Prostate gland (tissue), 2 donors: ENCODE data around the gene DMAP1.

Source experiments
- POLR2A ChIP-seq: fragments of 450-650 bp; IDR thresholded peaks from one replicate; pipeline ENCODE4 v1.6.1; 2016; ENCODE audit warnings: antibody characterized with exemption, mild to moderate bottlenecking
- POLR2AphosphoS5 ChIP-seq: sonication (generic); formaldehyde crosslinking; IDR thresholded peaks from one replicate; pipeline ENCODE4 v1.6.1; 2017; ENCODE audit warnings: antibody characterized with exemption
- TF ChIP-seq, protein P1 (sequence below), 4 experiments: fragments of 200-600 bp in 2 of 4; fragments of 450-650 bp in 2 of 4; sonication (generic) in 2 of 4; IDR thresholded peaks; 1 replicate in 3 of 4; 2 replicates in 1 of 4; pipeline ENCODE4 v1.5.1; 2016 to 2019; ENCODE audit warnings: antibody characterized with exemption in 4 of 4, mild to moderate bottlenecking in 2 of 4, moderate library complexity in 2 of 4

DNA sequence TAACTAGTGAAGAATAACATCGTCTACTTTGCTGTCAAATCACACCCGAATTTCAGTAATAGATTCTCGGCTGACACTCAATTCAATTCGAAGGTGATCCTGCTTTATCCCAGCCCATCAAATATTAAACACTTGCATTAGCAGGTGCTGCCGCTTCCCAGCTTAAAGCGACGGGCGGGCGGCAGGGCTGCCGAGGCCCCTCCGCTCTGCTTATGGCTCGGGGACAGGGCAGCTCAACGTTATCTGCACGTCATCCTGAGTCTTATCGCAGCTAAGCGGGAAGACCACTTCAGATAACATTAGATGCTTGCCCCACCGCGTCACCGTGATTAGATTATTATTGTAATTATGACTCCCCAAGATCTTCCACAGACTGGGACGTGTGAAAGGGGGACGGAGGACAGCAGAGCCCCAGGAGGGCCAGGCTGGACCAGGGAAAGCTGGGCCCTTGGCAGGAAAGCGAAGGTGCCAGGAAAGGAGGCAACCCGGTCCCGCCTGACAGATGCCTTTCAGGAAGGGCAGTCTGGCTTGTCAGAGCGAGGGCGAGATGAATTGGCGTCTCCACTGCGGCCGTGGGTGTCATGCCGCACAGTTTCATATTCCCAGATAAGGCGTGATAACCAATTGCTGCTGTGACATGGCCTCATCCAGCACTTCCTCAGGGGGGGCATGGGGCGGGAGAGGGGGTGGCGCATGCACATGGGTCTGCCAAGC is 37.0 kb downstream of the DMAP1 start:
- TF ChIP-seq, protein P1, sequence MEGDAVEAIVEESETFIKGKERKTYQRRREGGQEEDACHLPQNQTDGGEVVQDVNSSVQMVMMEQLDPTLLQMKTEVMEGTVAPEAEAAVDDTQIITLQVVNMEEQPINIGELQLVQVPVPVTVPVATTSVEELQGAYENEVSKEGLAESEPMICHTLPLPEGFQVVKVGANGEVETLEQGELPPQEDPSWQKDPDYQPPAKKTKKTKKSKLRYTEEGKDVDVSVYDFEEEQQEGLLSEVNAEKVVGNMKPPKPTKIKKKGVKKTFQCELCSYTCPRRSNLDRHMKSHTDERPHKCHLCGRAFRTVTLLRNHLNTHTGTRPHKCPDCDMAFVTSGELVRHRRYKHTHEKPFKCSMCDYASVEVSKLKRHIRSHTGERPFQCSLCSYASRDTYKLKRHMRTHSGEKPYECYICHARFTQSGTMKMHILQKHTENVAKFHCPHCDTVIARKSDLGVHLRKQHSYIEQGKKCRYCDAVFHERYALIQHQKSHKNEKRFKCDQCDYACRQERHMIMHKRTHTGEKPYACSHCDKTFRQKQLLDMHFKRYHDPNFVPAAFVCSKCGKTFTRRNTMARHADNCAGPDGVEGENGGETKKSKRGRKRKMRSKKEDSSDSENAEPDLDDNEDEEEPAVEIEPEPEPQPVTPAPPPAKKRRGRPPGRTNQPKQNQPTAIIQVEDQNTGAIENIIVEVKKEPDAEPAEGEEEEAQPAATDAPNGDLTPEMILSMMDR (IDR thresholded peaks at IDR 0.05): no peak
- TF ChIP-seq POLR2A (no peak), POLR2AphosphoS5 (no peak)
